GM21723 (cell line): ENCODE data around the gene TTLL10.

ENCODE experiments used
- ATAC-seq: cut with Tn5 transposase; IDR thresholded peaks from one replicate; pipeline ENCODE4 v1.9.1; 2021; ENCODE audit warnings: mild to moderate bottlenecking, moderate library complexity; ENCODE audit not compliant: unreplicated experiment

Gene TTLL10

DNA sequence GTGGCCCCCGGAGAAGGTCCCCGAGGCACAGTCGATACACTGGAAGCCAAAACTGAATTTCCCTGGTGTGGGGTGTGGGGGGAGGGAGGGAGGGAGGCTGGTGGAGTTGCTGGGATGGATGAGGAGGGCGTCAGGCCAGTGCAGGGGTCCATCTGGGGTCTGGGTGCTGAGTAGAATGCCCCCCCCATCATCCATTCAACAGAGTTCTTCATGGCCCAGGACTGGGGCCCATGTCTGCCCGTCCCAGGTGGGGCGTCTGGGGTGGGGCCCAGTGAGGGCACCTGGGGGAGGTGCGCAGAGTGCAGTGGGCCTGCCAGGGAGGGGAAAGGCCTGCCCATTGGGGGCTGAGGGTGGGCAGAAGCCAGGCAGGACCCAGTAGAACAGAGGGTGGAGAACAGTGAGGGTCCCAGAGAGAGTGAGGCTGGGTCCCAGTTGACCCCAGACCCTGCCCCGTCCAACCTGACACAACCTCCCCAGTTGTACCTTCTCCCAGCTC is 30.8 kb downstream of the TTLL10 start:
- ATAC-seq = no peak

DNA sequence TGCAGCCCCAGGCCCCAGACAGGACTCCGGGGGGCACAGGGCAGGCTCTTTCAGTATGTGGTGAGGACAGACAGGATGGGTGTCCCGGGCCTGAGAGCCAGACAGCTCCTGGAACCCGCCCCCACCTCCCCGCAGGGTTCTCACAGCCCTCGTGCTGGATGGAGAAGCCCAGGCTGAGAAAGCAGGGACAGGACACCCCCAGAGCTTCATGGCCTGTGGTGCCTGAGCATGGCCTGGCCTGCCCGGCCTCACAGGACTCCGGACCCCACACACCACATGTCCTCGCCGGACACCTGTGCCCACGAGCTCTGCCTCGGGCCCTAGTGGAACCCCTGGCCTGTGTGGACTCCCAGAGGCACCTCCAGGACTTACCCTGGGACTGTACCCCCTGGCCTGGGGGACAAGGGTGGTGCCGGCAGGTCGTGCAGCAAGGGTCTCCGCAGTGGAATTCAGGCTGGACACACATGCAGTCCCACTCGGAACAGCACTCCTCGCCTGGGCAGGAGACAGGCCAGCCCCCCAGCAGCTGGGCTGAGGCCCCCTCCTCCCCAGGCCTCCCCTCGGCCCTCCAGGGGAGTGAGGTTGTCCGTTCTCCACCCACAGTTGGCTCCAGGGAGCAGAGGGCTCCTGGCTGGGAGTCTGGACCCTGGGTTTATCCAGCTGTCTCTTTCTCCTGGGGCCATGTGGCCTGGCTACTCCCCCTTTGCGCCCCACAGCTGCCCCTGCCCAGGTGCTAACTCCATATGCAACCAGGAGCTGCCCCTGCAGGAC is 31.5 kb downstream of the TTLL10 start:
- no peak for ATAC-seq

DNA sequence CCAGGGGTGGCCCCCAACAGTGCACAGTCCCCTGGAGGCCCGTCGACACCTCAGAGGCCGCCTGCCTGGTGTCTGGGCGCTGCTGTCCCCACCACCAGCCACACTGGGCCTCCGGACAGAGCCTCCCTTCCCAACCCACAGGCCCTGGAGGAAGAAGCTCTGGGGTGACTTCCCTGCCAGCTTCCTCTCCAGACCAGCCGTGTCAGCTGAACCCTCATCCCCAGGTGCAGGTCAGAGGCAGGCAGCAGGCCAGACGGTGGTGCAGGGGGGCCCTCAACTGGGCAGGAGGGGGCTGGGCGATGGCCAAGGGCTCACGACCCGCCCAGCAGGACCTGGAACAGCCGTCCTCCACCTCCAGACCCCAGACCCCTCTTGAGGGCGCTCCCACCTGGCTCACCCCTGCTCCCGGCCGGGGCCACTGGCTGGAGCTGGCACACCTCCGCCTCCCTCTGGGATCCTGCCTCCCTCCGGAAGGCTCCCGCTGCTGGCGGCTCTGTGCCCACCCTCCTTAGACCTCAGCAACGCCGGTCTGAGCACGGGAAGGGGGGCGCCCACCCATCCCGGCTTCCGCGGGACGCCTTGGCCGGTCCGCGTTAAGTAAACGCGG is 32.2 kb downstream of the TTLL10 start:
- ATAC-seq = no peak

DNA sequence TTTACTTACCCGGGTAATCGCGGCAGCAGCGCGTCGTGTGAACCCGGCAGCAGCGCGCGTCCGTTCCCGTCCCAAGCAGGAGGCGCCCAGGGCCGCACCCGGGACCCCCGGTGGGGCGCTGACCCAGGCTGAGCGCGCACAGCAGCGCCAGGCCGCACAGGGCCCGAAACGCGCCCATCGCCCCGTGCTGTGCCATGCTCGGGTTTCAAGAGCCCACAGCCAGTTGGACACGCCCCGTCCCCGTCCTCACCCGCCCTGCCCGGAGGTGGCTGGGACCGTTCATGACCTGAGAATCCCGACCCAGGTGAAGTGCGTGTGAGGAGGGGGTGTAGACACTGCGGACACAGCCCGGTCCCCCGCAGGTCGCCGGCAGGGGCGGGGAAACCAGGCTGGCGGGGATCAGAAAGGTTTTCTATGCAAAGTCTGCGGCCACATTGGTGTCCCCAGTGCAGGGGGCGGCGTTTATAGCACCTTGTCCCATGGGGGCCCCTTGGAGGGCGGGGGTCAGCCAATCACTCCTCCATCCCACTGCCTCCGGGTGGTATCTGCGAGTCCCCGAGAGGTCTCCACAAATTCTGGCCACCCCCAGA is 32.8 kb downstream of the TTLL10 start, which contains the start of gene TNFRSF18:
TSS of gene TNFRSF18 (minus strand) at position 217 of the 590 bp plus-strand sequence. CDS start at position 196, 21 bp downstream.
- no peak for ATAC-seq

DNA sequence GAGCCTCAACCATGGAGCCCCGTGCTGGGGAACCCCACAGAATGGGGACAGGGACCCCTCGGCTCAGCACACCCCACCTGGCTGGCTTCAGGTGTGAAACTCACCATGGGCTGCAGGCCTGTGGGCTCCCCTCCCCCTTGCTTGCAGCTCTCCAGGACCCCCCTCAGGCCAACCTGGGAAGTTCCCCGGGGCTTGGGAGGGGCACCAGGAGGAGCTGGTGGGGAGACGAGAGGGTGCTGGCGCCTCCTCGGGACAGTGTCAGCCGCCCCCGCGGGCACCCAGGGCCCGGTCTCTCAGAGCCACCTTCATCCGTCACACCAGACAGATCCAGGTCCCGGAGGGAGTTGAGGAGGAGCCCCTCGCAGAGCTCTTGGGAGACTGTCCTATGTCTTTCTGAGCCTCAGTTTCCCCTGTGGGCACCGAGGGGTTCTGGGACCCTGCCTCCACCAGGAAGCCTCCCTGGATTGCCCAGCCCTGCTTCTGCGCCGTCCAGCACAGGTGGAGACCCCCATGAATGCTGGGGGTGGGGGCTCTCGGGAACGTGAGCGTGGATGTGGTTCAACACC is 33.4 kb downstream of the TTLL10 start:
- no peak for ATAC-seq

DNA sequence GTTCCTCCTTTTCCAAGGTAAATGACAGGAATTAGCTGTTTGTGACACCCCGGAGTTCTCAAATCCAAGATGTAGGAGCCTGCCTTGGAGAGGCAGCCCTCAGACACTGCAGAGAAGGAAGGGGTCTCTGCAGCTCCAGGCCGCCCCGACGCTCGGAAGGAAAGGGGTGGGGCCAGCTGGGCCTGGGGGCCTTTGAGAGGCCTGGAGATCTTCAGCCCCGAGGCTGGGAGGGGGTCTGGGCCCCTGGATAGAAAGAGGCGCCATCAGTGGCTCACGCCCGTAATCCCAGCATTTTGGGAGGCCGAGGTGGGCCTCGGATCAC is 33.9 kb downstream of the TTLL10 start:
- no peak for ATAC-seq

DNA sequence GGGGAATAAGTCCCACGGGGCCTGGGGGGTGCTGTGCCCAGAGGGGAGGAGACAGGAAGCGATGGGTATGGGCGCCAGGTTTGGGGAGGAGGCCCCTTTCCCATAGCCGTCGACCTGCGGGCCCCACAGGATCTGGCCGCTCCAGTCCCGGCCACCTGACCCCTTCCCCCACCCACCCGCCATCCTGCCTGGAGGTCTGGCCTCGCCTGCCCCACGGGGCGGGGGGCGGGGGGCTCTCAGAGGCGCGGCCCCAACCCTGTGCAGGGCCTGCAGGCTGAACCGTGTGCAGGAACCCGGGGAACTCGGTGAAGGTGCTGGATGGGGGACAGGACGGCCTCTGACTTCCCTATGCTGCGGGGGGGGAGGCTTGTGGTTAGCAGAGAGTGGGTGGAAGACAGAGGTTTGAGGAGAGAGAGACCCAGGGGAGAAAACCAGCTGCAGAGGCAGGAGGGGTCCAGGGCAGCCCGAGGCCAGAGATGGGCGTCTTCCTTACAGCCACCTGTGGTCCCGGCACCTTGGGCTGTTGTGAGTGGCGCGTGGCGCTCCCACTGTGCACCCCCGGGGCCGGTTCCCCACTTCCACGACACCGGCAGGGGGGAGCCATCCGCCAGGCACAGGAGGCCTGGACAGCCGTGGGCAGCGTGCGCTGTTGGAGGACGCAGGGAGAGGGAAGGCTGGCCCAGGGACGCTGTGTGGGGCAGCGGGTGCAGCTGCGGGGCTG is 35.2 kb downstream of the TTLL10 start:
- ATAC-seq = no peak

DNA sequence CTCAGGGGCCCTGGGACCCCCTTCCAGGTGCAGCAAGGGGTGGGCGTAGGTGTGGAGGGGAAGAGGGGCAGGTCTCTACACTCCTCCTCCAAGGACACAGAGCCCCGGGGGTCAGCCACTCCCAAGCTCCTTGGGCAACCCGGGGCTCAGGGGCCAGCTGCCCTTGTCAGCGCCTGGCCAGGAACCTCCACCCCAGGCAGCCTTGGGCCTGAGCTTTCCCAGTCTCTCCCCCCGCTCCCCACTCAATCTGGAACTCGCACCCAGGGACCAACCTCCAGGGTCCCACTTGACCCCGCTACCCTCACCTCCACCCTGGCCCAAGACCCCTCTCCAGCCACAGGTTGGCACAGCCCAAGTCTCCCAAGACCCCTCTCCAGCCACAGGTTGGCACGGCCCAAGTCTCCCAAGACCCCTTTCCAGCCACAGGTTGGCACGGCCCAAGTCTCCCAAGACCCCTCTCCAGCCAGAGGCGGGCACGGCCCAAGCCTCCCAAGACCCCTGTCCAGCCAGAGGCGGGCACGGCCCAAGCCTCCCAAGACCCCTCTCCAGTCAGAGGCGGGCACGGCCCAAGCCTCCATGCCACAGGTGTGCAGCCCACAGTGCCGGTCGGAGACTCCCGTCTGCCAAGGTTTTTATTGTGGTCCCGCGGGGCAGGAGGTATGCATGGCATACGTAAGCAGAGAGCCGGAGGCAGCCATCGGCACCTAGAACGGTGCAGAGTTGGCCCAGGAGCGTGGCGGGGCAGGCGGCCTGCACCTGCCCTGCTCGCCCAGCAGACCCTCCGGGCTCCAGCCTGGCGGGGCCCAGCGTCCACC is 37.3 kb downstream of the TTLL10 start:
- no peak for ATAC-seq

DNA sequence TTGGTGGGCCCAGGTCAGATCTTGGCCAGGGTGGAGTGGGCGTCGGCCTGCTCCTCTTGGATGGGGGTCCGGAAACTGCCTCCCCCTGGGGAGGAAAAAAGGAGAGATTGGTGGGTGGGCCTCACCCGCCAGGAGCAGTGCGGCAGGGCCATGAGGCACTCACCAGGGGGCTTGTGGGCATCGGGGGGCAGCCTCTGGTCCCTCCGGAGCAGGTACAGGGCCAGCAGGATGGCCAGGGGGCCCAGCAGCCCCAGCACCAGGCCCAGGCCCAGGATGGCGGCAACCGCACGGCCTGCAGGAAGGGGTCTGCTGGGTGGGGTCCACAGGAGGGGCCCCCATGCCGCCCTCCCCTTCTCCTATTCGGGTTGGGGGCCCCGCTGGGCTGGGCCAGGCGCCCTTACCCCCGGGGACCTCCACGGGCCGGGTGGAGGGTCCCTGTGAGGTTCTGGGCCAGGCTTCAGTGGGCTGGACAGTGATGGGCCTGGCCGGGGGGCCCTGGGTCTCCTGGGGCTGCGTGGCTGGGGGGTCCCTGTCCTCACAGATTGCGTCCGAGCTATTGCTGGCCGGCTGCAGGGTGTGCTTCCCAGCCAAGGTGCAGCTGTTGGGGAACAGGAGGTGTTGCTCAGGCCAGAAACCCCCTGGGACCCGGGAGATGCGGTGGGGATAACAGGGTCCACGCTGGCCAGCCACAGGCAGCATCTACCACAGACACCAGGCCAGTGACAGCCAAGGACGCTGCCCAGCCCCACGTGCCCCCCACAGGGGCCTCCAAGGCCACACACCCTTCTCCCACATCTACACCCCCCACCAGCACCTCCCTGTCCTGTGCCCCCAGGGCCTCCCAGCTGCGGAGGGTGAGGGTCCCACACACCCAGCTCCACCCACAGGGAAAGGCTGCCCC is 38.1 kb downstream of the TTLL10 start:
- no peak for ATAC-seq

DNA sequence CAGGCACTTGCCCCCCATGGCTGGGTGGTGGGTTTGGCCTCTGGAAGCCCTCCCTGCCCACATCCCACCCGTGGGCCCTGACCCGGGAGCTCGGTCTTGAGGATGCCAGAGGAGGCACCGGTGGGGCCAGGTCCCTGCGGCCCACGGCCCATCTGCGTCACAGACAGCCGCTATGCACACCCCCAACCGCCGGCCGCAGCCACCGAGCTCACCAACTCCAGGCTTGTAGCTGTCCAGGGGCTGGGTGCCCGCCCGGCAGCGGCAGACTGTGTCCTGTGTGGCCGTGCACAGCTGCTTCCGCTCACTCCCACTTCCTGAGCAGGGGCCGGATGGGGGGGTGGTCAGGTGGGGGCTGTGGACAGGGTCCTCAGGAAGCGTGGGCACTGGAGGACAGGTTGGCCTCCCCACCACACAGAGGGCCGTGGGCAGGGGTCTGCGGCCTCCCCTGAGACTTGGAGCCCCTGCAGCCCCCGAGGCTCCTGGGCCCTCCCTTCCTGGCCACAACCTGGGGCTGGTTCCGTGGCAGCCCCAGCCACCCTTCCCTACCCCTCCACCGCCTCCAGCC is 39.2 kb downstream of the TTLL10 start:
- no peak for ATAC-seq

DNA sequence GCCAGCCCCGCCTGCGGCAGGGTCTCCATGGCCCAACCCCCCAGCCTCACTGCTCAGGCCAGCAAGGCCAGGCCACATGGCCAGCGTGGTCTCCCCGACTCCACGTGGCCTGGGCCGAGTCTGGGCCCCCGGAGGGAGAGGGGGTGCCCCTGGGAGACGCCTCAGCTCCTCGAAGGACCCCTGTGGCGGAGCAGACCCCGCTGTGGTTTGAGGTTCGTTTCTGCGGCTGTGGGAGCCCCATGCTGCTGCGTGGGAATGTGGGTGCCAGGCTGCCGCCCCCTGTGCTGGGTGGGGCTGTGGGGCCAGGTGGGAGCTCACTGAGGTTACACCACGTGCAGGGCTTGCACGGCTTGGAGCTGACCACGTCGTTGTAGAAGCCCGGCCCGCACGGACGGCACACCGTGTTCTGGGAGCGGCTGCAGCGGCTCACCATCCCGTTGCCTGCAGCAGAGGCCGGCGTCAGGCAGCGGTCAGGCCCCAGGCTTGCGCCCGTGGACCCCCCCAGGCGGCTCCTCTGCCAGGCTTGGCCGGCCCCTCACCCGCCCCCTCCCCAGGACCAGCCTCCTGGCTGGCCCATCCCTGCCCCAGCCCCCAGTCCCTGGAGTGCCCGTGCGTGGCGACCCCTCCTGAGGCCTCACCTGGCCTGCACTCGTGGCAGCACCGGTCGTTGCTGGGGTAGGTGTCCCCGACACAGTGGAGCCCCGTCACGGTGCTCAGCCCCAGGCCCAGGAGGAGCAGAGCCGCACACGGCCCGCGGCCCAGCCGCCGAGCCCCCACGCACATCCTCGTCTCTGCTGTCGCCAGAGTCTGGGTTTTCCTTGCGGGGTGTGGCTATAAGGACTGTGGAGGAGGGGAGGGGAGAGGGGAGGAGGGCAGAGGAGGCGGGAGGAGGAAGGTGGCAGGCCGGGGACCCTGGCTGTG is 39.9 kb downstream of the TTLL10 start, which contains the start of gene TNFRSF4:
TSS of gene TNFRSF4 (minus strand) at position 809 of the 921 bp plus-strand sequence. CDS start at position 783, 26 bp downstream.
- no peak for ATAC-seq

DNA sequence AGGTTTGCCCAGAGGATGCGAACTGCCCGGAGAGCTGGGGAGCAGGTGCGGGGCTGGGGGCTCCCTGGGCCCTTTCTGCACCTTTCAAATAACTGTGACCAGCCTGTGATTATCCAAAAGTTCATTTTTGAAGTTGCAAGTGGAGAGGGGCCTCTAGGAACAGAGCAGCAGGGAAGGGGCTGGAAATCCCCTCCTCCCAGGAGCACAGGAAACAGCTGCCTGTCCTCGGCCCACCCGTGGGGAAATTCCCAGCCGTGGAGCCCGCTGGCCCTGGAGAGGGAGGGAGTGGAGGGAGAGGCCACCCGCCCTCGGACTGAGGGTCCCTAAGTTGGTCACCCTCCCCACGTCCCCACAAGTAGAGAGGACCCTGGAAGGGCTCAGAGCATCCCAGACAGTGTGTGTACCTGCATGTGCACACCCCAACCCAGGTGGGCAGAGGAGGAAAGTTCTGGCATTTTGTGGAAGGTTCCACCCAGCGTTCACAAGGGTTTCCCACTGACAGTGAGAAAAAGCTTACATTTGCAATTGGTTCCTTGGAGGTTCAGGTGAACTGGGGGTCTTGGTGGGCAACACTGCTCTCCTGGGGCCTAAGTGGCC is 41.5 kb downstream of the TTLL10 start:
- no peak for ATAC-seq

DNA sequence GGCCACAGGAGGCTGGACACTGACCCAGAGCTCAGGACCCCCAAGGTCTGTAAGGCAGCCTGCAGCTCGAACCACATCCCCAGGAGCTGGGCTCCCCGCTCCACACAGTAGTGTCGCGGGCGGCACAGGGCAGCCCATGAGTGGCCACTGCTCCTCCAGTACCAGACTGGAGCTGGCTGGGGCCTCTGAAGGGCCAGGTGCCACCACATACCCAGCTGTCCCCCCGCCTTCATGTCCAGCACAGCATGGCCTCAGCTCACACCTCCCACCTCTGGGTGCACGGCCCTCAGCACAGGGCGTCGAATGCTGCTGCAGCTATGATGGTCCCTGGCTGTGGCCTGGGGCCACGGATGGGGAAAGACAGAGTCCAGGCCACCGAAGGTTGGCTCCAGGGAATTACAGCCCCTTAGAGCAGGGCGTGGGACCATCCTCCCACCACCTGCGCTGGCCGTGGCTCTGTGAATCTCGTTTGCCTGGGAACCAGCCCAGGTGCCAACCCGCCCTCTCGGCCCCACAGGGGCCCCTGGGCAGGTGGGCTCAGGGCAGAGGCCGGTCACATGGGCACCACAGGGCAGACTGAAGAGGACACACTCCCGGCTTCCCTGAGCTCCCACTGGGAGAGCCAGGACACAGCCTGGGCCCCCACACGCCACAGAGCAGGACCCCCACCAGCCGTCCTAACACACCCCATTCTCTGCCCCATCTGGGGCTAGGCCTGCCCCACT is 42.4 kb downstream of the TTLL10 start:
- ATAC-seq = no peak

DNA sequence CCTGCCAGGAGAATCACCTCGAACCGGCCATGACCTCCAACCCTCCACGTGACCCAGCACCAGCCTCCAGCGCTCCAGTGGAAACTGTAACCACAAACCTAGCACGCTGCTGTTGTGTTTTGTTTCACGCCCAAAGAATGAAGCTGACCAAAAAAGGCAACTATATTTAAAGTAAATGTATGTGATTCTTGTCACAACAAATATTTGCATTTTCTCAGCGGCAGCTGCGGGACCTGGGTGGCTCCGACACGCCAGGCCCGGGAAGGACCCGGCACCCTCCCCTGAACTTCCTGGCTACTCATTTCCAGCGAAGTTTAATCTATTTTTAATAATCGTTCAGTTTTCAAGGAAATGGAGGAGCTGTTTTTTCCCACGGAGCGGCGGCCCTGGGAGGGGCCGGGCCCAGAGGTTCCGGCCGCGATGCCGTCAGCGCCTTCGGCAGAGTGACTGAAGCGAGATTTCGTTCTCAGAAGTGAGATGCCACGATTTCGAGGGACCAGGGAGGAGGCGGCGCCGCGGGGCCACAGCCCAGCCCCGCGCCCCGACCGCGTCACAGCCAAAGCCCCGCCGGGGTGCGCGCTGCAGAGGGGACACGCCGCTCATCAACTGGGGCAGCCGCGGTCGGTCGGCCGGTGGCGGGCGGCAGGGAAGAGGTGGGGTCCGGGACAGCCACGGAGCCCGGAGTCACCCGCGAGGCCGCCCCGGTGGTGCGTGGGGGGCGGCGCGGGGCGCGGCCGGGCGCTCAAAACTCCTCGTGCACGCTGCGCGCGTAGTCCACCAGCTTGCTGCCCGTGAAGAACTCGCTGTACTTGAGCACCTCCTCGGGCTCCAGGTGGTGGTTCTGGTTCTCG is 43.3 kb downstream of the TTLL10 start:
- no peak for ATAC-seq

DNA sequence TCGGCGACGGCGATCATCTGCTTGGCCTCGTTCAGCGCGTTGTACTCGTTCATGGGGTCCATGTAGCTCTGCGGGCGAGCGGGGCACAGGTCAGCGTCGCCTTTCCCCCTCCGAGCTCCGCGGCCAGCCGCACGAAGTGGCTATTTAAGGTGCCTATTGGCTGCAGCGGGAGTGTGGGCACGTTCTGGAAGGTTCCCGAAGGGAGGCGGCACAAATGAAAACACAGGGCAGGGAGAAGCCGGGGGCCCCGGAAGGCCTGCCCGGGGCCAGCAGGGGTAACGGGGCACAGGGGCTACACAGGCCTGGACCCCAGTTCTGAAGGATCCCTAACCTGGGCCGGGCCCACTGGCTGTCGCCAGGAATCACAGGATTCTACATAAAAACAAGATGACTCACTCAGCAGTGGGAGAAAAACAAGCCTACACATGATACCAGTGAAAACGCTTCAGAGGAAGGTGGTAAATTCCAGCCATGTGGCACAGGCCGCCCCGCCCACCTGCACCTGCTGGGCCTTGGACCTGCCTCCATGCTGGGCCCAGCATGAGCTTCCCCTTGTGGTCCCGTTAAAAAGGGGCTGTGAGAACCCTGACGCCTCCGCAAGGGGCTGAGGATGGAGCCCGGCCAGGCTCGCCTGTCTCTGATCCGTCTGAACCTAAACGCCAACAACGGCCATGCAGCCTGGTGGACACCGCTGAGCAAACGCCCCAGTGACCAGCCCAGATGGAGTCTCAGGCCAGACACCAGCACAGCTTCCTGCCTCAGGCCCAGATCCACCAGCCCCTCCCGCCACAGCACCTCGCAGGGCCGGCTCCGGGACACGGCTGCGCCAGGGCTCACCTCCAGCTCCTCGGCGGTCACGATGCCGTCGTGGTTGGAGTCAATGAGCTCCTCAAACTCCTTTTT is 44.2 kb downstream of the TTLL10 start:
- no peak for ATAC-seq
